Measurements from ENCODE around the gene LAPTM5. TPM values are rescaled to one million over a fixed set of nuclear protein-coding genes. Genes with fewer than 3 reads are reported as not detected.

Gene LAPTM5
- total RNA-seq, 2 donors from 2014 or later = 563 to 601 TPM

DNA sequence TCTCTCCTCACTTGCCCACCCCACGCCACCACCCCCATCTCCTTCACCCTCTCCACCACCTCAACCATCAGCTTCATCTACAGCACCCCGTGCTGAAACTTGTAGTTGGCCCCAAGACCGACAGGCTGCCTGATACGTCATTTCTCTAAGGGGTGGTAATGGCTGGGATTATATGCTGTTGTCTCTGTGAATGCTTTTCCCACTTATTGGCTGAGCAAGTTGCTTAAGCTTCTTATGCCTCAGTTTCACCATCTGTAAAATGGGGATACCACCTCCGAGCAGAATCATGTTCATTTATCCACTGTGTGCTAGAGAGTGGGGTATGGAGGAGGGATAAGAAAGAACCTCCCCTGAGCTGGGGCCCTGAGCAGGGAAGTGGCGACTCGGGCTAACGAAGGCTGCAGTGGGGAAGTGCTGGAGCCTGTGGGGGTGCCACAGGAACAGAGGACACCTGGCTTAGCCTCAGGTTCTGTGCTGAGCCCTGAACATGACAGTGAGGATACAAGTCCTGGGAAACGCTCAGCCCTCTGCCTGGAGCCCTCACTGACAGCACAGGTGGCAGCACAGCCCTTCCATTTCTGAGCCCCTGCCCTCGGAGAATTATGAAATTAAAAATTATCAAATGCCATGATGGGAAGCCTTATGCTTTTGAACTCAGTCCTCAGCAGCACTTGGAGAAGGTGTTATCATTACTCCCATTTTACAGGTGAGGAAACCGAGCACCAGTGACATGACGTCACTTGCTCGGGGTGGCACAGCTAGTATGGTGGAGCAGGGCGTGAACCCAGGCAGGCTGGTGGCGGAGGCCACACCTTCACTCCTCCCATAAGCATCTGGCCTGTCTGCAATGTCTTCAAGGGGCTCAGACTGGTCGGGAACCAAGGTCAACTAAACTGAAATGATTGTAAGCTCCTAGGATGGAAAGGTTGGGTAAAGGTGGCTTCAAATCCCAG lies 37.0 kb downstream of the LAPTM5 start:
- DNase-seq = no peak
- no peaks in the 10 kb centered on the region for H3K27me3 Mint-ChIP-seq
- H3K4me3 Mint-ChIP-seq = no peak overlapping the region
- no peak overlapping the region for H3K27ac Mint-ChIP-seq
- peaks cover 25% of the 10 kb centered on the region for H3K4me1 Mint-ChIP-seq
- no peaks in the 10 kb centered on the region for H3K9me3 ChIP-seq (ENCODE audit: control insufficient read depth, low read length, poor library complexity, severe bottlenecking)
- no peaks in the 10 kb centered on the region for H3K36me3 Mint-ChIP-seq (ENCODE audit: low read depth)
- no peak for ATAC-seq

DNA sequence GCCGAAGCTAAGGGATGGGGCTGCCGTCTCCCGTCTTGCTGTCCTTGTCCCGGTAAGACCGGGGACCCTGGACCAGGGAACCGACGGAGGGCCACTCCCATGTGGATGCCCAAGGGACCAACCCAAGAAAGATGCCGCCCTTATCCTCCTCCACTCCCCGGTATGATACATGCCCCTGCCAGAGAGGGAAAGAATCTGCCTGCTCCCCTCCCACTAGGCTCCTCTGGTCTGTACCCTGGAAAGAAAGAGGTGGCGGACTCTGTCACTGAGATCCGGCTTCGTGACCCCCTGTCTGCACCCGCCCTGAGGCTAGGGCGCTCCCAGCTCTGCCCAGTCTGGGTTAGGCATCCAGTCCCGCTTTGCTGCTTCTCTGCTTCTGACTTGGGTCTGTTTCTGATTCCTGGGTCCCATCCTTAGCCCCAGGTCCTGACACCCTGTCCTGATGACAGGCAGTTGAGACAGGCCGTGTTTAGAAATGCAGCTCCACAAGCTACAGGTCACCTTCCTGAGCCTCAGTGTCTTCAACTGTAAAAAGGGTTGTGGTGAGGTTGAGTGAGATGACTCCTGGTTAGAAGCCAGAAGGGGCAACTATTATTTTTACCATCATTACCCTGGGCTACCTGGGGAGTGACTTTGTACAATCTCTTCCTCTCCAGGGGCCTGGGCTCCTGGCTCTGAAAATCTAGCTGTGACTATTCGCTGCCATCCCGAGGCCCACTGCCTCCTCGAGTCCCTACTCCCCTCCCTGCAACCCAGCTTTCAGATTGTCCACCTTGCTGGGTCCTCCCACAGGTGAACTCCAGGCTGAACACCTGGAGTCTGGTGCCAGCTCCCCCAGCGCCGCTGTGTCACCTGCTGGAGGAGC lies 37.9 kb downstream of the LAPTM5 start:
- Mint-ChIP-seq H3K36me3 (ENCODE audit: low read depth) (no peaks in the 10 kb centered on the region), H3K4me1 (peaks cover 24% of the 10 kb centered on the region), H3K4me3 (peak overlapping the region; percentile 93), H3K27me3 (no peaks in the 10 kb centered on the region), H3K27ac (peak overlapping the region; percentile 92)
- ATAC-seq = no peak
- no peak for DNase-seq
- H3K9me3 ChIP-seq (ENCODE audit: control insufficient read depth, low read length, poor library complexity, severe bottlenecking) = no peaks in the 10 kb centered on the region

- Mint-ChIP-seq H3K36me3 (ENCODE audit: low read depth) (no peaks in the 10 kb centered on the region), H3K4me1 (peaks cover 21% of the 10 kb centered on the region), H3K27ac (peak overlapping the region; percentile 92), H3K4me3 (peak overlapping the region; percentile 93), H3K27me3 (no peaks in the 10 kb centered on the region)
- DNase-seq (peak; percentile 73 to 80 (median 74)), ATAC-seq (peak; percentile 73)
- H3K9me3 ChIP-seq (ENCODE audit: control insufficient read depth, low read length, poor library complexity, severe bottlenecking) = no peaks in the 10 kb centered on the region
Measured at GRCh38 chr1:30718636-30719405, 38.8 kb downstream of the LAPTM5 start.

DNA sequence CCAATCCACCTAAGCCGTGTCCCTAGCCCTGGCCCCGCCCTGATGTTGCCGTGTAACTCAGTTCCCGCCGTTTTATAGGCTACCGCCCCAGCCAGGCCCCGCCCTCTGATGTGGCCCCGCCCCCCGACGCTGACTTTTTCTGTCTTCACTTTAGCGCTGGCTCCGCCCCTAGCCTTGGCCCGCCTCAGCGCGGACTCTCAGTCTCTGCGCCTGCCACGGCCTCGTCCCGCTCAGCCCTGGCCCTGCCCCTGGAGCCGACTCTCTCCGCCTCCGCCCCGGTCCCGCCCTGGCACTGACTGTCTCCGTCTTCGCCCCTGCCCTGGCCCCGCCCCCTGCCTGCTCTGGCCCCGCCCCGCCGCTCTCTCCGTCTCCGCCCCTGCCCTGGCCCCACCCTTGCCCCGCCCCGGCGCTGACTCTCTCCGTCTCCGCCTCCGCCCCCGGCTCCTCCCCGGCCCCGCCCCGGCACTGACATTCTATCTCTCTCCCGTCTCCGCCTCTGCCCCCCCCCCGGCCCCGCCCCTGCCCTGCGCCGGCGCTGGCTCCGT lies 39.4 kb downstream of the LAPTM5 start:
- no peaks in the 10 kb centered on the region for H3K27me3 Mint-ChIP-seq
- ATAC-seq (peak; percentile 87), DNase-seq (peak; percentile 97 to 100 (median 100))
- H3K9me3 ChIP-seq (ENCODE audit: control insufficient read depth, low read length, poor library complexity, severe bottlenecking) = no peaks in the 10 kb centered on the region
- no peaks in the 10 kb centered on the region for H3K36me3 Mint-ChIP-seq (ENCODE audit: low read depth)
- peak overlapping the region; percentile 92 for H3K27ac Mint-ChIP-seq
- H3K4me3 Mint-ChIP-seq = peak overlapping the region; percentile 93
- peaks cover 19% of the 10 kb centered on the region for H3K4me1 Mint-ChIP-seq

DNA sequence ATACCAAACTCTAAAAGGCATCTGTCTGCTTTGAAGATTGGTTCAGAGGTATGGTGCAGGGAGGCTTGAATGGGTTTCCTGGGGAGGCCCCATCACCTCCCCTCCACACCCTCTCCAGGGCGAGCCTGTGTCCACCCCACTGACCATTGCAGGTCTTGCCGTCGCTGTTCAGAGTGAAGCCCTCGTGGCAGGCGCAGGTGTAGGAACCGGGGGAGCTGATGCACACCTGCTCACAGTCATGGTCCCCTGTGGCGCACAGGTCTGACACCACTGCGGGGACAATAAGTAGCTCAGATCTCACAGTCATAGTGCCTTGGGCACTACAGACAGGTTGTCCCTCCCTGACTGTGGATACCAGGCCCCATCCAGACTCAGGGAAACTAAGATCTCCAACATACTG lies 40.9 kb downstream of the LAPTM5 start:
- Mint-ChIP-seq H3K4me1 (peaks cover 12% of the 10 kb centered on the region), H3K27me3 (no peaks in the 10 kb centered on the region), H3K36me3 (ENCODE audit: low read depth) (no peaks in the 10 kb centered on the region), H3K4me3 (no peak overlapping the region), H3K27ac (no peak overlapping the region)
- ATAC-seq = no peak
- DNase-seq = no peak
- no peaks in the 10 kb centered on the region for H3K9me3 ChIP-seq (ENCODE audit: control insufficient read depth, low read length, poor library complexity, severe bottlenecking)

GRCh38 chr1:30715886-30716285 lies 41.7 kb downstream of the LAPTM5 start:
- H3K36me3 Mint-ChIP-seq (ENCODE audit: low read depth) = no peaks in the 10 kb centered on the region
- H3K4me1 Mint-ChIP-seq = peaks cover 12% of the 10 kb centered on the region
- no peak overlapping the region for H3K4me3 Mint-ChIP-seq
- ATAC-seq = no peak
- no peaks in the 10 kb centered on the region for H3K27me3 Mint-ChIP-seq
- DNase-seq = no peak
- H3K9me3 ChIP-seq (ENCODE audit: control insufficient read depth, low read length, poor library complexity, severe bottlenecking) = no peaks in the 10 kb centered on the region
- no peak overlapping the region for H3K27ac Mint-ChIP-seq

DNA sequence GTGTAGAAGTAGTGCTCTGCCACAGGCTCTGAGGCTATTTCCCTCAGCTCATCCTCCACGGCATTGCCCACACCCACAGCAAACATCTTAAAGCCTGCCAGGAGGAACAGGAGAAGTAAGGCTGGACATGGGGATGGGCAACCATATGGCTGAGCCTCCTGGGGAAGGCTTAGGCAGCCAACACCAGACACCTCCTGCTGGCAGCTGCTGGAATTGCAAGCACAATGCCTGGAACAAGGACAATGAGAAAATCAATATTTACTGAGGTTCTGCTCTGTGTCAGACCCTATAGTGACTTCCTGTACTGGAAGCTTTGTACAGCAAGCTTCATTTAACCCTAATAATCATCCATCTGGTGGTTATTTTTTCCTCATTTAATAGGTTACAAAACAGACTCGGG lies 42.4 kb downstream of the LAPTM5 start:
- H3K4me1 Mint-ChIP-seq = peaks cover 10% of the 10 kb centered on the region
- H3K27ac Mint-ChIP-seq = no peak overlapping the region
- ATAC-seq (no peak), DNase-seq (no peak)
- H3K36me3 Mint-ChIP-seq (ENCODE audit: low read depth) = no peaks in the 10 kb centered on the region
- H3K4me3 Mint-ChIP-seq = no peak overlapping the region
- H3K9me3 ChIP-seq (ENCODE audit: control insufficient read depth, low read length, poor library complexity, severe bottlenecking) = no peaks in the 10 kb centered on the region
- H3K27me3 Mint-ChIP-seq = no peaks in the 10 kb centered on the region

- DNase-seq (no peak), ATAC-seq (no peak)
- Mint-ChIP-seq H3K4me1 (peaks cover 9% of the 10 kb centered on the region), H3K4me3 (no peak overlapping the region), H3K27ac (no peak overlapping the region), H3K36me3 (ENCODE audit: low read depth) (no peaks in the 10 kb centered on the region), H3K27me3 (peaks cover 5% of the 10 kb centered on the region)
- H3K9me3 ChIP-seq (ENCODE audit: control insufficient read depth, low read length, poor library complexity, severe bottlenecking) = no peaks in the 10 kb centered on the region
Measured at GRCh38 chr1:30714536-30715090, 43.0 kb downstream of the LAPTM5 start.

- H3K9me3 ChIP-seq (ENCODE audit: control insufficient read depth, low read length, poor library complexity, severe bottlenecking) = no peaks in the 10 kb centered on the region
- Mint-ChIP-seq H3K4me1 (peaks cover 7% of the 10 kb centered on the region), H3K4me3 (no peak overlapping the region), H3K27me3 (peaks cover 11% of the 10 kb centered on the region), H3K27ac (no peak overlapping the region), H3K36me3 (ENCODE audit: low read depth) (no peaks in the 10 kb centered on the region)
- ATAC-seq (no peak), DNase-seq (no peak)
Measured at GRCh38 chr1:30714025-30714424, 43.5 kb downstream of the LAPTM5 start.

DNA sequence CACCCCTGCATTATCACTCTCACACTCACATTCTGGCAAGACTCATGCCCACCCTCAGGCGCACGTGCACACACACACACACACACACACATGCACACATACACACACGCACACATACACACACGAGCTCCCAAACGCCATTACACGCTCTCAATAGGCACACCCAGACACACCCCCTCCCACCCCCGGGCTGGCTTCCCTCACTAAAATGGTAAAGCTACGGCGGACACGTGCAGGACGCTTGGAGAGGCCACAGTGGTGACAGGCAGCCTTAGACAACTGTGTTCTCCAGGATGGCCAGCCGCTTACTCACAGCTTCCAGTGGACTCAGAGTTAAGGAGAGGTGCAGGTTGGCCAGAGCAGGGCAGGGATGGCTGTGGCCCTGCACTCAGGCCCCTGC lies 44.3 kb downstream of the LAPTM5 start:
- Mint-ChIP-seq H3K36me3 (ENCODE audit: low read depth) (no peaks in the 10 kb centered on the region), H3K4me3 (no peak overlapping the region), H3K4me1 (peaks cover 7% of the 10 kb centered on the region), H3K27me3 (peaks cover 16% of the 10 kb centered on the region), H3K27ac (no peak overlapping the region)
- ATAC-seq (no peak), DNase-seq (no peak)
- H3K9me3 ChIP-seq (ENCODE audit: control insufficient read depth, low read length, poor library complexity, severe bottlenecking) = no peaks in the 10 kb centered on the region

GRCh38 chr1:30712583-30712982 lies 45.0 kb downstream of the LAPTM5 start:
- peaks cover 5% of the 10 kb centered on the region for H3K4me1 Mint-ChIP-seq
- no peaks in the 10 kb centered on the region for H3K9me3 ChIP-seq (ENCODE audit: control insufficient read depth, low read length, poor library complexity, severe bottlenecking)
- H3K36me3 Mint-ChIP-seq (ENCODE audit: low read depth) = no peaks in the 10 kb centered on the region
- ATAC-seq (no peak), DNase-seq (no peak)
- H3K27me3 Mint-ChIP-seq = peaks cover 23% of the 10 kb centered on the region
- H3K27ac Mint-ChIP-seq = no peak overlapping the region
- H3K4me3 Mint-ChIP-seq = no peak overlapping the region

- Mint-ChIP-seq H3K27me3 (peaks cover 24% of the 10 kb centered on the region), H3K36me3 (ENCODE audit: low read depth) (no peaks in the 10 kb centered on the region), H3K4me1 (peaks cover 2% of the 10 kb centered on the region), H3K4me3 (no peak overlapping the region), H3K27ac (no peak overlapping the region)
- no peaks in the 10 kb centered on the region for H3K9me3 ChIP-seq (ENCODE audit: control insufficient read depth, low read length, poor library complexity, severe bottlenecking)
- DNase-seq = no peak
- ATAC-seq = no peak
Measured at GRCh38 chr1:30710407-30710806, 47.2 kb downstream of the LAPTM5 start.

All from T-helper 17 cell (primary cell).